SH-SY5Y (cell line): ENCODE results near the gene IL17RE.

Experiments
- GATA2 ChIP-seq: IDR thresholded peaks from 2 replicates; pipeline ENCODE4 v1.6.1; 2011; ENCODE audit warnings: mild to moderate bottlenecking, low read depth, low read length
- GATA3 ChIP-seq: IDR thresholded peaks from 2 replicates; pipeline ENCODE4 v1.6.1; 2011; ENCODE audit warnings: low read depth, mild to moderate bottlenecking, low read length, moderate library complexity

- TF ChIP-seq GATA3, result no peak
- TF ChIP-seq GATA2, result no peak
Observed at GRCh38 chr3:9947025-9947995, 44.7 kb downstream of the IL17RE start.
